Fibroblast of gingiva (primary cell): Measurements from ENCODE around the gene SEMA3F.
"Not testable (repeated sequence)": the region's sequence is repeated elsewhere in the genome, so short reads cannot be mapped to it uniquely, and the experiment has no call there.

Experiments
- DNase-seq: peaks from one replicate; pipeline ENCODE4 v3.0.0-alpha.2; 2011; ENCODE audit warnings: low read depth

SEMA3F gene

GRCh38 chr3:50193746-50194127, 38.6 kb downstream of the SEMA3F start:
- no peak for DNase-seq

GRCh38 chr3:50194128-50194902, 39.2 kb downstream of the SEMA3F start:
- peak; percentile 36 for DNase-seq

- DNase-seq: no peak
Measured at GRCh38 chr3:50194903-50195500, 39.9 kb downstream of the SEMA3F start.

GRCh38 chr3:50195501-50196252, 40.6 kb downstream of the SEMA3F start:
- DNase-seq: no peak

DNA sequence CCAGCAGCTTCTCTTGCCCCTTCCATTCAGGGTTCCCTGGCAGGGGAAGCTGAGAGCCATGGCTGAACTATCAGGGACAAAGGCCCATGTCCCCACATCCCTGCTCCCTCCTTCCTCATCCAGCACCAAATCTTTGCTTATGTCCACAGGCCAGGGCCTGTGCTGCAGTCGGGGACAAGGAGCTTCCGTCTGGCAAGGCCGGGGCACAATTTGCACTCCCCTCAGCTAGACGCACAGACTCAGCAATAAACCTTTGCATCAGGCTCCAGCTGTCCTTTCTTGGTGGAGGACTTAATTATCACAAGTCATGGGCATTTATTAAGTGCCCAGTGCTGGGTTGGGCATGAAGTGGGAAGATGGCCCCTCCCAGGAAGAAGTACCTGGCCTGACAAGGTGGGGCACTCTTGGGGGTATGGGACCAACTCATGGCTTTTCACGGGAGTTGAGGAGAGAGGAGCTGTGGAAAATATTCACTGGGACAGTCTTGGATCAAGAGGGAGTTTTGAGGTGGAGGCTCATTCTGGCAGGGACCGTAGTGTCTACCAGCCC, 41.2 kb downstream of the SEMA3F start:
- DNase-seq: no peak

GRCh38 chr3:50201573-50202315, 46.6 kb downstream of the SEMA3F start:
- DNase-seq: no peak

GRCh38 chr3:50202353-50203112, 47.4 kb downstream of the SEMA3F start:
- DNase-seq: no peak

DNA sequence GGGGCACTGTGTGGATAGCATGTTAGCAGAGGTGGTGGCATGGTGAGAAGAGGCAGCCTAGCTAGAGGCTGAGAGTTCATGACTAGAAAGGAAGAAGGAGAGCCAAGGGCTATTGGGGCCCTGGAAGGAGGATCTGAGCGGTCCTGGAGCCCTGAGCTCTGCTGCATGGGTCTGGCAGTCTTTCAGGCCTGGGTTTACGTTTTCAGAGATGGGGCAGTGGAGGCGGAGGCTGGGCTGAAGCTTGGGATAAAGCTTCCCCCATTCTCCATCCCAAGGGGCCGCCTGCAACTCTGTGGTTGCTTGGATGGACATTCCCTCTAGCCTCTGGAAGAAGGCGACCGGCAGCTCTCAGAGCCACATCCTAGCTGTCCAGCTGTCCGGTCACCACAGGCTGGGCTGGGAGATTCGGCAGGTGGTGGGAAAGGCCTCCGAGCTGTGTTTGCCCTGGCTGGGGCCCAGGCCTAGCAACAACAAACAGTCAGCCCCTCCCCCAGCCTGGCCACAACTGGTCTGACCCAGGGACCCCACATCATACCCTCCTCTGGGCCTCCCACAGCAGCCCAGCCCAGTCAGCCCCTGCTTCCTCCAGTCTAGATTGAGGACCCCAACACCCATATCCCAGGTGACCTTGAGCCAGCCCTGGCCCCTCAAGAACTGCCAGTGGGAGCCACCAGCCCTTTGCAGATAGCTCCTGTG, 48.1 kb downstream of the SEMA3F start:
- no peak for DNase-seq

DNA sequence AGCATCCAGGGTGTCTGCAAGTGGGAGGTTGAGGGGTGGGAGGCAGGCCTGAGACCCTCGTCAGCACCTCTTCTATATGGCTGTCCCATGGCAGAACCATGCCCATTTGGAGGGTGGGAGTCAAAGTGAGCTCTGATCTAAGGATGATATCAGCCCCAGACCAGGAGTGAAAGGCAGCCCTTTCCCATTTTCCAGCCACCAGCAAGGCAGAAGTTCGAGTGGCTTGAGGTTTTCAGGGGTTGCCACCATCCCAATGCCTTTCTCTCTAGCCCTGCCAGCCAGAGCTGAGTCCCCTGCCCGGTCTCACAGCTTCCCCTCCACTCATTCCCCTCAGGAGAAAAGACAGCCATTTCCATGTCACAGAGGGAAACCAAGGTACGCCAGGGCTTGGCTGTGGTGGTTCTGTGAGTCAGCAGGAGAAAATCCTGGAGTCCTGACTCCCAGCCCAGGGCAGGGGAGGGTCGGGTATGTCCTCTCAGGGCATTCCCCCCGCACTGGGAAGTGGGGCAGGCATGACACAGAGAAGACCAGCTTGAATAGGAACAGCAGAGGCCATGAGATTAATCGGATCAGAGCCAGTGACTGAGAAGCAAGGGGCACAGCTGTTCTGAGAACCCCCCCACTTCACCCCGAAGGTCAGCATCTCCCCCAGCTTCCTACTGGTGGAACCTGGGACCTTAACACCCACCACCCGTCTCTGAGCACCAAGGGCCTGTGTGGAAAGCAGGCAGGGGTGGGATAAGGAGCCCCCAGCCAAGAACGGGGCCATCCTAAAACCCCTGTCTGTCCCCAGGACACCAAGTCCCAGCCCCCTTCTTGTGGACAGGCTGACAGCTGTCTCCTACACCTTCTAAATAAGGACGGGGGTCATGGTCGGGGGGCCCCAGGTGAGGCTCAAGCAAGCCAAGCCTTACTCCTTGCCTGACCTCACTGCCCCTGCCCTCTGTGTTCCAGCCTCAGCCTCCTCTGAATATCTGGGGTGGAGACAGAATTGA, 49.0 kb downstream of the SEMA3F start:
- no peak for DNase-seq

GRCh38 chr3:50204804-50205412, 49.8 kb downstream of the SEMA3F start, which contains the start of gene SLC38A3:
Gene SLC38A3 (plus strand): TSS chr3:50205271. CDS start chr3:50214200, 8,929 bp downstream.
- no peak for DNase-seq

- no peak for DNase-seq
Measured at GRCh38 chr3:50205413-50206276, 50.5 kb downstream of the SEMA3F start.

DNA sequence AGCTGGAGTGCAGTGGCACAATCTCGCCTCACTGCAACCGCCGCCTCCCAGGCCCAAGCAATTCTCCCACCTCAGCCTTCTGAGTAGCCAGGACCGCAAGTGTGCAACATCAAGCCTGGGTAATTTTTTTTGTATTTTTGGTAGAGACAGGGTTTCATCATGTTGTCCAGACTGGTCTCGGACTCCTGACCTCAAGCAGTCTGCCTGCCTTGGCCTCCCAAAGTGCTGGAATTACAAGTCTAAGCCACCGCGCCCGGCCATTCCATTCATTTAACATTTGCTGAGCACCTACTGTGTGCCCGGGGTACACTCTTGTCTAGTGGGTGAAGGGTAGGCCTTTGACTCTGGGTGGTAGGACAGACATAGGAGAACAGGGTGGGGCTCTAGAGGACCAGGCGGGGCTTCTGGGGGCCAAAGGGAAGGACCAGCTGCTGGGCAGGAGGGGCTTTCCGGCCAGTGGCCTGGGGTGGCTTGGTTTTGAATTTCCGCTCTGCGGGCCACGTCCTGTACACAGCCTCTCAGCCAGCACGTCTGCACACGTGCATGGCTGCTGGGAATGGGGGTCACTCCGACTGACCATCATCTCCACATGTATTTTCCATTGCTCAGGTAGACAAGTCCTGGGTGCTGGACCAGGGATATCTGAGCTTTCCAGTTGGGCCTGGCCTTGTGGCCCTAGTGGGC, 52.4 kb downstream of the SEMA3F start:
- DNase-seq: no peak

DNA sequence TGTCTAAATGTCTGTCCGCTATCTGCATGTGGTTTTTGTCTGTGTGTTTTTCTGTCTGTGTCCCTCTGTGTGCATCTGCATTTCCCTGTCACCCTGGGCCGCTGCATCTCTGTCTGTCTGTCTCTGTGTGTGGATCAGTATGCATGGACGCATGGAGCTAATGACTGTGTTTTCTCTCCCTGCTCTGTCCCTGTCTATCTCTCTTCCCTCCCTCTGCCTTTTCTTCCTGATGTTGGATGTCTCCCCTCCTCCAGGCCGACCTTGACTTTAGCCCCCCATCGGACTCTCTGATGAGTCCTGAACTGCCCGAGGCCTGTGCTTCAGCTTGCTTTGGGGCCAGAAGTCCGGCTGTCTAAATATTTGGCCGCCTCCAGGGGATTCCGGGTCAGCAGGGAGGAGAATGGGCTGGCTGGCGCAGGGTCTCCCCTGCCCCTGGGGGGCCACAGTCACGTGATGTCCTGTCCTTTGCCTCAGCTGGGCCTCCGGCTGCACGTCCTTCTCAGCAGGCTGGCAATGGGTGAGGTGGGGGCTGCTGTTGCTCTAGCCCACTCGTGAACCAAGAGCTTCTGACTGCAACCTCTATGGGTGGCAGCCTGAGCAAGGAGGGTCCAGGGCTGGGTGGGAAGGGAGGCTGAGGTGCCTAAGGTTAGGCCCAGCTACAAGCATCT, 53.7 kb downstream of the SEMA3F start:
- no peak for DNase-seq

- no peak for DNase-seq
Measured at GRCh38 chr3:50210176-50210509, 55.0 kb downstream of the SEMA3F start.

GRCh38 chr3:50210510-50211367, 55.6 kb downstream of the SEMA3F start:
- no peak for DNase-seq

DNA sequence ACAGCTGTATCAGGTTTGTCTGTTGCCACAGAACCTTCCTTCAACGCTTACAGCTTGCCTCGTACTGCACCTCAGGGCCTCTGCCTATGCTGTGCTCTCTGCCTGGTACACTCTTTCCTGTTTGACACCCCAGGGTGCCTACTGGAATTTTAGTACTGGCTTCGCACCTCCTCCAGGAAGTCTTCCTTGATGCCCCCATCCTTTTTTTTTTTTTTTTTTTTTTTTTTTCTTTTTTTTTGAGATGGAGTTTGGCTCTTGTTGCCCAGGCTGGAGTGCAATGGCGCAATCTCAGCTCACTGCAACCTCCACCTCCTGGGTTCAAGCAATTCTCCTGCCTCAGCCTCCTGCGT, 56.2 kb downstream of the SEMA3F start:
- not testable (repeated sequence) for DNase-seq
